ENCODE data around the gene BACE1.

GRCh38 chr11:117296881-117297280, 19.2 kb downstream of the BACE1 start:
- no peak for TF ChIP-seq POLR2AphosphoS5 (IDR thresholded peaks at IDR 0.05; ENCODE audit: borderline replicate concordance, low read depth, low read length)
- TF ChIP-seq FOXP2 (optimal IDR thresholded peaks at IDR 0.05; ENCODE audit: control extremely low read depth, extremely low read length, insufficient read depth), result no peak
